H9 (cell line): ENCODE data around the gene POLQ. TPM values are rescaled to one million over a fixed set of nuclear protein-coding genes. Genes with fewer than 3 reads are reported as not detected.

Experiments
- DNase-seq: peaks from one replicate; pipeline ENCODE4 v3.0.0-alpha.2; 2017
- H2AFZ ChIP-seq: one replicate; pipeline ENCODE4 v1.6.1; 2013; ENCODE audit warnings: mild to moderate bottlenecking, low read length, control low read depth, moderate library complexity
- H2AK5ac ChIP-seq: 2 replicates; pipeline ENCODE4 v1.6.1; 2013; ENCODE audit warnings: low read length, control low read depth, mixed read lengths; ENCODE audit not compliant: insufficient read length
- H2BK120ac ChIP-seq: one replicate; pipeline ENCODE4 v1.6.1; 2013; ENCODE audit warnings: low read depth, mild to moderate bottlenecking, low read length, control low read depth, inconsistent platforms; ENCODE audit not compliant: poor library complexity, severe bottlenecking
- H2BK12ac ChIP-seq: 2 replicates; pipeline ENCODE4 v1.6.1; 2013; ENCODE audit warnings: low read length, control low read depth, mixed read lengths, low read depth; ENCODE audit not compliant: insufficient read length
- H2BK15ac ChIP-seq: 2 replicates; pipeline ENCODE4 v1.6.1; 2013; ENCODE audit warnings: low read depth, low read length, control low read depth
- H2BK20ac ChIP-seq: one replicate; pipeline ENCODE4 v1.6.1; 2013; ENCODE audit warnings: low read depth, mild to moderate bottlenecking, low read length, control low read depth, inconsistent platforms; ENCODE audit not compliant: poor library complexity, severe bottlenecking
- H2BK5ac ChIP-seq: 2 replicates; pipeline ENCODE4 v1.6.1; 2013; ENCODE audit warnings: low read length, control low read depth, mixed read lengths; ENCODE audit not compliant: insufficient read length
- H3K14ac ChIP-seq: 2 replicates; pipeline ENCODE4 v1.6.1; 2013; ENCODE audit warnings: low read length, control low read depth; ENCODE audit not compliant: insufficient read depth
- H3K18ac ChIP-seq: 2 replicates; pipeline ENCODE4 v1.6.1; 2013; ENCODE audit warnings: low read depth, mild to moderate bottlenecking, mixed read lengths, low read length, control low read depth; ENCODE audit not compliant: insufficient read length
- H3K23ac ChIP-seq: 2 replicates; pipeline ENCODE4 v1.6.1; 2013; ENCODE audit warnings: low read length, control low read depth, mixed read lengths, low read depth; ENCODE audit not compliant: insufficient read length
- H3K23me2 ChIP-seq: 2 replicates; pipeline ENCODE4 v1.6.1; 2013; ENCODE audit warnings: low read depth, mild to moderate bottlenecking, mixed read lengths, low read length, control low read depth; ENCODE audit not compliant: insufficient read length, poor library complexity, severe bottlenecking
- H3K27ac ChIP-seq: 2 replicates; pipeline ENCODE4 v1.5.1; 2013; ENCODE audit warnings: low read length, control low read depth, mixed read lengths, low read depth; ENCODE audit not compliant: insufficient read length
- H3K27me3 ChIP-seq: 2 replicates; pipeline ENCODE4 v1.6.1; 2013; ENCODE audit warnings: low read length, control low read depth, inconsistent platforms; ENCODE audit not compliant: insufficient read depth
- H3K4ac ChIP-seq: 2 replicates; pipeline ENCODE4 v1.6.1; 2013; ENCODE audit warnings: low read depth, mild to moderate bottlenecking, control low read depth, inconsistent platforms, low read length, moderate library complexity
- H3K4me1 ChIP-seq: 2 replicates; pipeline ENCODE4 v1.6.1; 2013; ENCODE audit warnings: low read length, control low read depth, inconsistent platforms; ENCODE audit not compliant: insufficient read depth
- H3K4me2 ChIP-seq: 2 replicates; pipeline ENCODE4 v1.6.1; 2013; ENCODE audit warnings: low read length, control low read depth, mixed read lengths; ENCODE audit not compliant: insufficient read length, insufficient read depth
- H3K56ac ChIP-seq: 2 replicates; pipeline ENCODE4 v1.6.1; 2013; ENCODE audit warnings: low read depth, mild to moderate bottlenecking, mixed read lengths, low read length, control low read depth; ENCODE audit not compliant: insufficient read length
- H3K79me1 ChIP-seq: 2 replicates; pipeline ENCODE4 v1.6.1; 2013; ENCODE audit warnings: low read depth, mild to moderate bottlenecking, moderate library complexity, low read length, control low read depth, inconsistent platforms; ENCODE audit not compliant: insufficient read depth, poor library complexity, severe bottlenecking
- H3K79me2 ChIP-seq: 2 replicates; pipeline ENCODE4 v1.6.1; 2013; ENCODE audit warnings: low read length, control low read depth, inconsistent platforms; ENCODE audit not compliant: insufficient read depth
- H3K9ac ChIP-seq: 2 replicates; pipeline ENCODE4 v1.6.1; 2013; ENCODE audit warnings: low read length, control low read depth, mixed read lengths; ENCODE audit not compliant: insufficient read length; ENCODE audit errors: extremely low read depth
- H3K9me3 ChIP-seq: one replicate; pipeline ENCODE4 v1.6.1; 2013; ENCODE audit warnings: low read depth, low read length, inconsistent platforms; ENCODE audit not compliant: control insufficient read depth
- H3T11ph ChIP-seq: one replicate; pipeline ENCODE4 v1.6.1; 2013; ENCODE audit warnings: mild to moderate bottlenecking, low read length, control low read depth, inconsistent platforms
- H4K20me1 ChIP-seq: one replicate; pipeline ENCODE4 v1.6.1; 2013; ENCODE audit not compliant: control insufficient read depth, insufficient read length, insufficient read depth
- H4K5ac ChIP-seq: 2 replicates; pipeline ENCODE4 v1.6.1; 2013; ENCODE audit warnings: low read depth, mild to moderate bottlenecking, mixed read lengths, low read length, control low read depth; ENCODE audit not compliant: insufficient read length
- H4K8ac ChIP-seq: replicated peaks from 2 replicates; pipeline ENCODE4 v1.6.1; 2013; ENCODE audit warnings: low read length, control low read depth, mixed read lengths, low read depth; ENCODE audit not compliant: insufficient read length
- H4K91ac ChIP-seq: 2 replicates; pipeline ENCODE4 v1.6.1; 2013; ENCODE audit warnings: low read depth, mild to moderate bottlenecking, moderate library complexity, mixed read lengths, low read length, control low read depth; ENCODE audit not compliant: insufficient read length
- H3K27ac Mint-ChIP-seq, 3 experiments: 2 replicates in 2 of 3; 3 replicates in 1 of 3; pipeline ENCODE4 v1.8.0; 2020 to 2021; ENCODE audit warnings: mixed read lengths in 3 of 3, mild to moderate bottlenecking in 1 of 3, moderate library complexity in 1 of 3
- H3K27me3 Mint-ChIP-seq: 2 replicates; pipeline ENCODE4 v1.8.0; 2021; ENCODE audit warnings: low read depth, mild to moderate bottlenecking, moderate library complexity, mixed read lengths
- H3K36me3 Mint-ChIP-seq, 3 experiments: 2 replicates in 2 of 3; 3 replicates in 1 of 3; pipeline ENCODE4 v1.8.0; 2020 to 2021; ENCODE audit warnings: low read depth in 3 of 3, mixed read lengths in 3 of 3; ENCODE audit not compliant: insufficient read depth in 1 of 3
- H3K4me1 Mint-ChIP-seq, 2 experiments: 2 replicates each; pipeline ENCODE4 v1.8.0; 2020; ENCODE audit warnings: mixed read lengths in 2 of 2
- H3K4me3 Mint-ChIP-seq, 2 experiments: 2 replicates in 1 of 2; 3 replicates in 1 of 2; pipeline ENCODE4 v1.8.0; 2020 to 2021; ENCODE audit warnings: mild to moderate bottlenecking in 2 of 2, mixed read lengths in 2 of 2, moderate library complexity in 1 of 2
- H3K9me3 Mint-ChIP-seq, 2 experiments: 2 replicates in 1 of 2; 3 replicates in 1 of 2; pipeline ENCODE4 v1.8.0; 2020; ENCODE audit warnings: mild to moderate bottlenecking in 2 of 2, mixed read lengths in 2 of 2, moderate library complexity in 1 of 2
- CTCF ChIP-seq: fragments of 200-600 bp; sonication (generic); conservative IDR thresholded peaks from 3 replicates; pipeline ENCODE4 v1.8.0; 2021; ENCODE audit warnings: antibody characterized with exemption, mild to moderate bottlenecking
- WGBS: extraction: QIAGEN DNeasy Blood & Tissue Kit; methylation state at CpG from one replicate; pipeline ENCODE4 v1.1.7; 2013; ENCODE audit warnings: missing lambda C conversion rate, low lambda C conversion rate, mixed read lengths; ENCODE audit not compliant: insufficient read length; ENCODE audit errors: extremely low coverage; 5-methylcytosine and 5-hydroxymethylcytosine counted together
- total RNA-seq: library from RNA; stranded (reverse); gene quantifications from 2 replicates; pipeline ENCODE4 v1.2.1, GENCODE V29; 2021

Gene POLQ
- total RNA-seq, 1 experiment from 2014 or later, result 15.4 TPM

GRCh38 chr3:121545049-121545573 is 677 bp downstream of the POLQ start:
- Histone ChIP-seq H2BK12ac (no peak overlapping the region), H3K4ac (no peak overlapping the region), H3K27me3 (no peaks in the 10 kb centered on the region), H3K23ac (no peak overlapping the region), H3K14ac (peak overlapping the region; percentile 9; the same call in 1 of the 2 replicates), H3K9ac (peak overlapping the region; percentile 72), H3K79me1 (no peaks in the 10 kb centered on the region), H2BK15ac (no peak overlapping the region), H4K91ac (no peak overlapping the region), H2BK20ac (no peak overlapping the region), H3K23me2 (peaks cover 15% of the 10 kb centered on the region), H3T11ph (no peak overlapping the region), H4K5ac (no peak overlapping the region), H3K4me1 (no peaks in the 10 kb centered on the region), H4K8ac (no peak overlapping the region), H3K4me2 (peak overlapping the region; percentile 98), H3K9me3 (no peaks in the 10 kb centered on the region), H2BK120ac (no peak overlapping the region), H2AK5ac (no peak overlapping the region), H4K20me1 (no peaks in the 10 kb centered on the region), H3K18ac (no peak overlapping the region), H2BK5ac (no peak overlapping the region), H3K27ac (no peak overlapping the region), H3K79me2 (peaks cover 5% of the 10 kb centered on the region; the same call in 1 of the 2 replicates), H2AFZ (no peak overlapping the region), H3K56ac (no peak overlapping the region)
- Mint-ChIP-seq H3K27me3 (no peaks in the 10 kb centered on the region), H3K36me3 (peaks cover 16 to 35% (median 34%) of the 10 kb centered on the region in 3 experiments), H3K4me1 (peaks cover 11 to 17% of the 10 kb centered on the region in 2 experiments; a peak in 3 of 4 replicates), H3K27ac (peak overlapping the region in 2 of 3 experiments; percentile 96; a peak in 5 of 7 replicates), H3K9me3 (no peaks in the 10 kb centered on the region; a peak in 1 of 5 replicates), H3K4me3 (peak overlapping the region; percentile 93)
- WGBS, result no CpG with 5 or more reads among the region's 18 CpGs
- no peak for DNase-seq
- TF ChIP-seq CTCF, result no peak
